Measurements from ENCODE around the gene VARS1.
"Not testable (repeated sequence)": the region's sequence is repeated elsewhere in the genome, so short reads cannot be mapped to it uniquely, and the experiment has no call there.

Gene VARS1

GRCh38 chr6:31795616-31796298, at the start of gene VARS1:
Gene VARS1 (minus strand): TSS chr6:31795752. CDS start chr6:31795217, 535 bp downstream.
- DNase-seq, result peak; percentile 63 to 80 (median 76)

DNA sequence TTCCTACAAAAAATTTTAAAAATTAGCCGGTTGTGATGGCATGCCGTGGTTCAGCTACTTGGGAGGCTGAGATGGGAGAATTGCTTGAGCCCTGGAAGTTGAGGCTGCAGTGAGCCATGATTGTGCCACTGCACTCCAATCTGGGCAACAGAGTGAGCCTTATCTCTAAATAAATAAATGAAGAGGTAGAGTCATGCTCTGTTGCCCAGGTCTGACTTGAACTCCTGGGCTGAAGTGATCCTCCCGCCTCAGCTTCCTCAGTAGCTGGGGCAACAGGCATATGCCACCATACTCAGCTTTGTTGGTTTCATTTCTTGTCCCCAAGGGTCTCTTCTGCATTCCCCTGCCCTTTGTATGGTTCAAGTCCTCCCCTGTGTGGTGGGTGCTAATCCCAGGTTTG, 49.0 kb upstream of the VARS1 start:
- DNase-seq, result no peak

DNA sequence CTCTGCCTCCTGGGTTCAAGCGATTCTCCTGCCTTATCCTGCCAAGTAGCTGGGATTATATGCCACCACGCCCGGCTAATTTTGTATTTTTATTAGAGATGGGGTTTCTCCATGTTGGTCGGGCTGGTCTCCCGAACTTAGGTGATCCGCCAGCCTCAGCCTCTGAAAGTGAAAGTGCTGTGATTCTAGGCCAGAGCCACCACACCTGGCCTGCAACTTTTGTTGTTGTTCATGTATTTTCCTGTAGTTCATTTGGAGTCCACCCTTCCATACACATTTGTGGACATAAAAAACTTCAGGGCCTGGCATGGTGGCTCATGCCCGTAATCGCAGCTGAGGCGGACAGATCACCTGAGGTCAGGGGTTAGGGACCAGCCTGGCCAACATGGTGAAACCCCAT, 46.5 kb upstream of the VARS1 start:
- DNase-seq, result no peak

GRCh38 chr6:31839779-31840126, 44.2 kb upstream of the VARS1 start:
- DNase-seq, result not testable (repeated sequence)

DNA sequence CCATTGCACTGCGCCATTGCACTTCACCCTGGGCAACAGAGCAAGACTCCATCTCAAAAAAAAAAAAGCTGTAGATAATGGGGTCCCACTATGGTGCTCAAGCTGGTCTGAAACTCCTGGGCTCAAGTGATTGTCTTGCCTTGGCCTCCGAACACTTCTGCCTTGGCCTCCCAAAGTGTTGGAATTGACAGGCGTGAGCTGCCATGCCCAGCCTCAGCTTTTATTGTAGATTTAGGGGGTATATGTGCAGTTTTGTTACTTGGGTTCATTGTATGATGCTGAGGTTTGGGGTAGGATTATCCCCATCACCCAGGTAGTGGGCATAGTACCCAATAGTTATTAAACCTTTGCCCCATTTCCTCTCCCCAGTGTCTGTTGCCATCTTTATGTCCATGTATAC, 43.4 kb upstream of the VARS1 start:
- no peak for DNase-seq

GRCh38 chr6:31838114-31838553, 42.6 kb upstream of the VARS1 start:
- not testable (repeated sequence) for DNase-seq

GRCh38 chr6:31837369-31838113, 42.0 kb upstream of the VARS1 start:
- DNase-seq, result no peak

GRCh38 chr6:31836474-31837368, 41.2 kb upstream of the VARS1 start:
- DNase-seq, result no peak

DNA sequence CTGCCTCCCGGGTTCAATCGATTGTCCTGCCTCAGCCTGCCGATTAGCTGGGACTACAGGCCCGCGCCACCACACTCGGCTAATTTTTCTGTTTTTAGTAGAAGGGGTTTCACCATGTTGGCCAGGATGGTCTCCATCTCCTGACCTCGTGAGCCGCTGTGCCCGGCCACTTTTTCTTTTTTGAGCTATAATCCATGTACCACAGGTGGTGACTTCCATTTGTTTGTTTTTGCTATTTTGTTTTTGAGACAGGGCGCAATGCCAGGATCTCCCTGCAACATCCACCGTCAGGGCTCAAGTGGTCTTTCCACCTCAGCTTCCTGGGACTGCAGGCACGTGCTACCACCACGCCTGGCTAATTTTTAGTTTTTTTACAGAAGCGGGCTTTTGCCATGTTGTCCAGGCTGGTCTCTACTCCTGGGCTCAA, 40.5 kb upstream of the VARS1 start:
- DNase-seq, result no peak

DNA sequence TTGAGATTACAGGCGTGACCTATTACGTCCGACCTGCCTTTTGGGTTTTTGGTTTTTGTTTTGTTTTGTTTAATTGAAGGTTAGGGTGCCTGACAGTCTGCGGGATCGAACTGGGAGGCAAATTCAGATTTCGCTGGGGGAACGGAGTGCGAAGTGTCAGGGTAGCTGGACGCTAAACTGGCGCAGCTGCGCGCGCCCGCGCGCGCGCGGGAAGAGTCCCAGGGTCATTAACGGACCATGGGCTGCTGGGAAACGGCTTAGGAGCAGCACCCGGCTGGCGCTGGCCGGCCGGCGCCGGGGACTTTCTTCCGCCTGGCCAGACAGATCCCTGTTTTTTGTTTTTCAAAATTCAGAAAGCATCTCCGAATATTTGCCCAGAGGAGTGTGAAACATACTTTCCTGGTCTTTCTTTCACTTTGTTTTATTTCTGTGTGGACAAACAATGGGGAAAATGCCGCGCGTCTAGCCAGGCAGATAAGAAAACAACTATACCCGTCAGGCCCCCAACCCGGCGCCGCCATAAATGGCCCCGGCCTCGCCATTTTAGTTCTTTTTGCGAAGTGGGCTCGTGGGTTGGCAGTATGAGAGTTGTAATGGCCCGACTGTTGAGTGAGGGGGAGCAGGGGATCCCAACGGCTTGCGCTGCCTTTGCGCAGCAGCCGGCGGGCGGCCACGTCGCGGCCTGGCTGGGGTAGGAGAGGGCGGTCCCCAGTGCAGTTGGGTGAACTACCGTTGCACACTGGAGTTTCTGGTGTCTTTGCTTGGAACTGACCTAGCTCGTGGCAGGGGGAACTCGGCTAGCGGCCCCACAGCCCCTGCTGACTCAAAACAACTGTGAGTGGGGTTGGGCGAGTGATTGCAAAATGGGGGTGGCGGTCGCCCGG, 39.1 kb upstream of the VARS1 start:
- DNase-seq, result peak; percentile 59 to 65 (median 64)

DNA sequence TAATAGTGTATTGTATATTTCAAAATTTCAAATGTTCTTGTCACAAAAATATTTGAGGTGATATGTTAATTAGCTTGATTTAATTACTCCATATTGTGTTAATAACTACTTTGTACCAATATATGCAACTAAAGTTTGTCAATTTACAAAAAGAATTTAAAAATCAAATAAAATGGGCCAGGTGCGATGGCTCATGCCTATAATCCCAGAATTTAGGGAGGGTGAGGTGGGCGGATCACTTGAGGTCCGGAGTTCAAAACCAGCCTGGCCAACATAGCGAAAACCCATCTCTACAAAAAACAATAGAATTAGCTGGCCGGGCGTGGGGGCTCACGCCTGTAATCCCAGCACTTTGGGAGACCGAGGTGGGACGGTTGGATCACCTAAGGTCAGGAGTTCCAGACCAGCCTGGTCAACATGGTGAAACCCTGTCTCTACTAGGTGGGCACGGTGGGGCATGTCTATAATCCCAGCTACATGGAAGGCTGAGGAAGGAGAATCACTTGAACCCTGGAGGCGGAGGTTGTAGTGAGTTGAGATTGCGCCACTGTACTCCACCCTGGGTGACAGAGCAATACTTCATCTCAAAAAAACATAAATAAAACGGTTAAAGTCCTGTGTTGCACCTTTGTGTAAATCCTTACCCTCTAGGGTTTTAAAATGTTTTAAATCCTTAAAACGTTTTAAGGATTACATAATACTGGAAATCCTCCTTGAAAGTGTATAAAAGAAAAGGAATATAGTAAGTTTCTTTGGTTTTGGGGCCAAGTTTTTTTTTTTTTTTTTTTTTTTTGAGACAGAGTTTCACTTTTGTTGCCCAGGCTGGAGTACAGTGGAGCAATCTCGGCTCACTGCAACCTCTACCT, 36.0 kb upstream of the VARS1 start:
- DNase-seq, result no peak

DNA sequence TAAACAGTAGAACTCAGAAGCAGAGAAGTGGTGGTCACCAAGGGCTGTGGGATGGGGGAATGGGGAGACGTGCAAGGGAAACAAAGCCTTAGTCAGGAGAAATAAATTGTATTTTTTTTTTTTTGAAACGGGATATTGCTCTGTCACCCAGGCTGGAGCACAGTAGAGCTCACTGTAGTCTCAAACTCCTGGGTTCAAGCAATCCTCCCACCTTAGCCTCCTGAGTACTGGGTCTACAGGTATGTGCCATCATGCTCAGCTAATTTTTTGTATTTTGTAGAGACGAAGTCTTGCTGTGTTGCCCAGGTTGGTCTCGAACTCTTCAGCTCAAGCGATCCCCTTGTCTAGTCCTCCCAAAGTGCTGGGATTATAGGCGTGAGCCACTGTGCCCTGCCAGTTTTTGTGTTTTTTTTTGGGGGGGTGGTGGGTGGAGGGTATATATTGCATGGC, 35.4 kb upstream of the VARS1 start:
- no peak for DNase-seq

DNA sequence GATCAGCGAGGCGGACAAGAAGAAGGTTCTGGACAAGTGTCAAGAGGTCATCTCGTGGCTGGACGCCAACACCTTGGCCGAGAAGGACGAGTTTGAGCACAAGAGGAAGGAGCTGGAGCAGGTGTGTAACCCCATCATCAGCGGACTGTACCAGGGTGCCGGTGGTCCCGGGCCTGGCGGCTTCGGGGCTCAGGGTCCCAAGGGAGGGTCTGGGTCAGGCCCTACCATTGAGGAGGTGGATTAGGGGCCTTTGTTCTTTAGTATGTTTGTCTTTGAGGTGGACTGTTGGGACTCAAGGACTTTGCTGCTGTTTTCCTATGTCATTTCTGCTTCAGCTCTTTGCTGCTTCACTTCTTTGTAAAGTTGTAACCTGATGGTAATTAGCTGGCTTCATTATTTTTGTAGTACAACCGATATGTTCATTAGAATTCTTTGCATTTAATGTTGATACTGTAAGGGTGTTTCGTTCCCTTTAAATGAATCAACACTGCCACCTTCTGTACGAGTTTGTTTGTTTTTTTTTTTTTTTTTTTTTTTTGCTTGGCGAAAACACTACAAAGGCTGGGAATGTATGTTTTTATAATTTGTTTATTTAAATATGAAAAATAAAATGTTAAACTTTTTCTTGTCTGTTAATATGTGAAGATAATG, 34.2 kb upstream of the VARS1 start:
- DNase-seq, result no peak

GRCh38 chr6:31827286-31828079, 31.9 kb upstream of the VARS1 start, which contains the start of gene HSPA1B:
Gene HSPA1B (plus strand): TSS chr6:31827738. CDS start chr6:31827951, 213 bp downstream.
- peak; percentile 71 to 93 (median 78) for DNase-seq

- peak in 2 of 4 experiments; percentile 22 to 23 for DNase-seq
Observed at GRCh38 chr6:31826793-31827285, 31.3 kb upstream of the VARS1 start.

GRCh38 chr6:31825553-31825952, 30.0 kb upstream of the VARS1 start:
- DNase-seq, result no peak

DNA sequence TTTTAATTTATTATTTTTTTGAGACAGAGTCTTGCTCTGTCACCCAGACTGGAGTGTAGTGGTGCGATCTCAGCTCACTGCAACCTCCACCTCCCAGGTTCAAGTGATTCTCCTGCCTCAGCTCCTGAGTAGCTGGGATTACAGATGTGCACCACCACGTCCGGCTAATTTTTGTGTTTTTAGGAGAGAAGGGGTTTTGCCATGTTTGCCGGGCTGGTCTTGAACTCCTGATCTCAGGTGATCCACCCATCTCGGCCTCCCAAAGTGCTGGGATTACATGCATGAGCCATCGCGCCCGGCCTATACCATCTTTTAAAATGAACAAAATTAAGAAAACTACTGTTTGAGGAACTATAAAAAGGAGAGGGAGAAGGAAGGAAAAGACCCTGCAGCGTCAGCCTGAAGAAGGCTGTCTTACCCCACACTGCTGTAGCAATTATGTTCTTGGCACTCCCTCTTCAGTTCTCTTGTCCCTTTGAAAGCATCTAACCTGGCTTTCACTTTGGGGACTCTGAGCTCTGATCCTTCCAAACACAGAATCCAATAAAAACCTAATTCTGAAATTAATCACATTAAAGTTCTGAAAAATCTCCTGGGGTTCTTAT, 28.1 kb upstream of the VARS1 start:
- DNase-seq, result not testable (repeated sequence)

GRCh38 chr6:31822036-31822821, 26.7 kb upstream of the VARS1 start:
- peak; percentile 29 to 44 (median 34) for DNase-seq
